ENCODE results near the gene DHCR24. TPM values are rescaled to one million over a fixed set of nuclear protein-coding genes. Genes with fewer than 3 reads are reported as not detected.
A peak's percentile ranks its signal among the peaks of the same experiment; 100 is the strongest.

DHCR24 gene
- total and polyA plus RNA-seq, 2 of the 13 experiments (the other 11 are each of a cell fraction or from before 2014, with no cell fraction given) = 374 to 448 TPM

DNA sequence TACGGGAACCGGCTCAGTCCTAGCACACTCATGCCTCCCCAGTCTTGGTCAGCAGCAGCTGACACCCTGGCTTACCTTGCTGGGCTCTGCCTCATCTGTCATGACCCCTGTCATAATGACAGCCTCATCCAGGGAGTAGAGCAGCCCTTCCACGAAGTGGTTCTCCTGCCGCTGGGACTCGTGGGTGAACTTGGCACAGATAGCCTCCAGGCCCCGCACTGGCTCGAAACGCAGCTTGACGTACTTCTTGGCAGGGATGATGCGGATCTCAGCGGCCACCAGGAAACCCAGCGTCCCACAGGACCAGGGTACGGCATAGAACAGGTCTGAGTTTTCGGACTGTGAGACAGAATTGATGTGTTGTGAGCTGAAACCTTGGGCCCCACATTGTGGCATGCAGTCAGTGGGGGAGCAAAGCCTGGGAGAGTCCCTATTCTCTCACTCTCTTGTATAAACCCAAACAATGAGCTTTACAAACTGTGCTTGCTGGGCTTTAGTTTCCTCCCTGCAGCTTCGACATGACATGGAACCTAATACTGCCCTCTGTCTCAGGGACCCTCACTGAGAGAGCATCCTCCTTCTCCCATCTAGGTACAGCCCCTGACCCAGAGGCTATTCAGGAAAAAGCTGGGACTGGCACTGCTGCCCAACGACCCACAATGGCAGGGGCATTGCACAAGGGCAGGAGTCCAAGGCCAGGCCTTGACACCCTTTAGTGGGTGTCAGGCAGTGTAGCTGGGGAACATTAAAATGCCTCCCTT is 15.5 kb downstream of the DHCR24 start (continued):
- TF ChIP-seq, protein P1, sequence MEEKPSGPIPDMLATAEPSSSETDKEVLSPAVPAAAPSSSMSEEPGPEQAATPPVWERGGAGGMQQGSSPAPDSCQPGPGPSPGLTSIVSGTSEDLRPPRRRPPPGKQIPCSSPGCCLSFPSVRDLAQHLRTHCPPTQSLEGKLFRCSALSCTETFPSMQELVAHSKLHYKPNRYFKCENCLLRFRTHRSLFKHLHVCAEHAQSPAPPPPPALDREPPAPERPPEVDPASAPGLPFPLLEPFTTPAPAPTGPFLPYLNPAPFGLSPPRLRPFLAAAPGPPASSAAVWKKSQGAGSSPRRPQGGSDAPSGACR (CRISPR knock-in tag; IDR thresholded peaks at IDR 0.05) = no peak
- TF ChIP-seq CEBPB (IDR thresholded peaks at IDR 0.05; ENCODE audit: borderline replicate concordance, low read depth, low read length) (0 out of 2 replicates have a peak, but pooled peaks have one; percentile 5), PAF1 (CRISPR knock-in tag; IDR thresholded peaks at IDR 0.05) (no peak), ZNF570 (CRISPR knock-in tag; IDR thresholded peaks at IDR 0.05; ENCODE audit: borderline replicate concordance) (no peak), CENPT (CRISPR knock-in tag; IDR thresholded peaks at IDR 0.05; ENCODE audit: low read depth) (no peak), CHD4 (IDR thresholded peaks at IDR 0.05; ENCODE audit: borderline replicate concordance, low read length) (0 out of 2 replicates have a peak, but pooled peaks have one; percentile 1), NCOA5 (CRISPR knock-in tag; IDR thresholded peaks at IDR 0.05) (no peak), SALL1 (CRISPR knock-in tag; IDR thresholded peaks at IDR 0.05) (0 out of 2 replicates have a peak, but pooled peaks have one; percentile 14), ZNF605 (CRISPR knock-in tag; IDR thresholded peaks at IDR 0.05) (no peak)
- TF ChIP-seq, protein P2, sequence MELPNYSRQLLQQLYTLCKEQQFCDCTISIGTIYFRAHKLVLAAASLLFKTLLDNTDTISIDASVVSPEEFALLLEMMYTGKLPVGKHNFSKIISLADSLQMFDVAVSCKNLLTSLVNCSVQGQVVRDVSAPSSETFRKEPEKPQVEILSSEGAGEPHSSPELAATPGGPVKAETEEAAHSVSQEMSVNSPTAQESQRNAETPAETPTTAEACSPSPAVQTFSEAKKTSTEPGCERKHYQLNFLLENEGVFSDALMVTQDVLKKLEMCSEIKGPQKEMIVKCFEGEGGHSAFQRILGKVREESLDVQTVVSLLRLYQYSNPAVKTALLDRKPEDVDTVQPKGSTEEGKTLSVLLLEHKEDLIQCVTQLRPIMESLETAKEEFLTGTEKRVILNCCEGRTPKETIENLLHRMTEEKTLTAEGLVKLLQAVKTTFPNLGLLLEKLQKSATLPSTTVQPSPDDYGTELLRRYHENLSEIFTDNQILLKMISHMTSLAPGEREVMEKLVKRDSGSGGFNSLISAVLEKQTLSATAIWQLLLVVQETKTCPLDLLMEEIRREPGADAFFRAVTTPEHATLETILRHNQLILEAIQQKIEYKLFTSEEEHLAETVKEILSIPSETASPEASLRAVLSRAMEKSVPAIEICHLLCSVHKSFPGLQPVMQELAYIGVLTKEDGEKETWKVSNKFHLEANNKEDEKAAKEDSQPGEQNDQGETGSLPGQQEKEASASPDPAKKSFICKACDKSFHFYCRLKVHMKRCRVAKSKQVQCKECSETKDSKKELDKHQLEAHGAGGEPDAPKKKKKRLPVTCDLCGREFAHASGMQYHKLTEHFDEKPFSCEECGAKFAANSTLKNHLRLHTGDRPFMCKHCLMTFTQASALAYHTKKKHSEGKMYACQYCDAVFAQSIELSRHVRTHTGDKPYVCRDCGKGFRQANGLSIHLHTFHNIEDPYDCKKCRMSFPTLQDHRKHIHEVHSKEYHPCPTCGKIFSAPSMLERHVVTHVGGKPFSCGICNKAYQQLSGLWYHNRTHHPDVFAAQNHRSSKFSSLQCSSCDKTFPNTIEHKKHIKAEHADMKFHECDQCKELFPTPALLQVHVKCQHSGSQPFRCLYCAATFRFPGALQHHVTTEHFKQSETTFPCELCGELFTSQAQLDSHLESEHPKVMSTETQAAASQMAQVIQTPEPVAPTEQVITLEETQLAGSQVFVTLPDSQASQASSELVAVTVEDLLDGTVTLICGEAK (IDR thresholded peaks at IDR 0.05) = no peak
- TF ChIP-seq, protein P2 (CRISPR knock-in tag; IDR thresholded peaks at IDR 0.05) = no peak
- TF ChIP-seq, protein P3, sequence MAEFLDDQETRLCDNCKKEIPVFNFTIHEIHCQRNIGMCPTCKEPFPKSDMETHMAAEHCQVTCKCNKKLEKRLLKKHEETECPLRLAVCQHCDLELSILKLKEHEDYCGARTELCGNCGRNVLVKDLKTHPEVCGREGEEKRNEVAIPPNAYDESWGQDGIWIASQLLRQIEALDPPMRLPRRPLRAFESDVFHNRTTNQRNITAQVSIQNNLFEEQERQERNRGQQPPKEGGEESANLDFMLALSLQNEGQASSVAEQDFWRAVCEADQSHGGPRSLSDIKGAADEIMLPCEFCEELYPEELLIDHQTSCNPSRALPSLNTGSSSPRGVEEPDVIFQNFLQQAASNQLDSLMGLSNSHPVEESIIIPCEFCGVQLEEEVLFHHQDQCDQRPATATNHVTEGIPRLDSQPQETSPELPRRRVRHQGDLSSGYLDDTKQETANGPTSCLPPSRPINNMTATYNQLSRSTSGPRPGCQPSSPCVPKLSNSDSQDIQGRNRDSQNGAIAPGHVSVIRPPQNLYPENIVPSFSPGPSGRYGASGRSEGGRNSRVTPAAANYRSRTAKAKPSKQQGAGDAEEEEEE (CRISPR knock-in tag; IDR thresholded peaks at IDR 0.05; ENCODE audit: borderline replicate concordance) = no peak
- TF ChIP-seq, protein P4, sequence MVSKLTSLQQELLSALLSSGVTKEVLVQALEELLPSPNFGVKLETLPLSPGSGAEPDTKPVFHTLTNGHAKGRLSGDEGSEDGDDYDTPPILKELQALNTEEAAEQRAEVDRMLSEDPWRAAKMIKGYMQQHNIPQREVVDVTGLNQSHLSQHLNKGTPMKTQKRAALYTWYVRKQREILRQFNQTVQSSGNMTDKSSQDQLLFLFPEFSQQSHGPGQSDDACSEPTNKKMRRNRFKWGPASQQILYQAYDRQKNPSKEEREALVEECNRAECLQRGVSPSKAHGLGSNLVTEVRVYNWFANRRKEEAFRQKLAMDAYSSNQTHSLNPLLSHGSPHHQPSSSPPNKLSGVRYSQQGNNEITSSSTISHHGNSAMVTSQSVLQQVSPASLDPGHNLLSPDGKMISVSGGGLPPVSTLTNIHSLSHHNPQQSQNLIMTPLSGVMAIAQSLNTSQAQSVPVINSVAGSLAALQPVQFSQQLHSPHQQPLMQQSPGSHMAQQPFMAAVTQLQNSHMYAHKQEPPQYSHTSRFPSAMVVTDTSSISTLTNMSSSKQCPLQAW (CRISPR knock-in tag; IDR thresholded peaks at IDR 0.05) = no peak
- TF ChIP-seq, protein P5, sequence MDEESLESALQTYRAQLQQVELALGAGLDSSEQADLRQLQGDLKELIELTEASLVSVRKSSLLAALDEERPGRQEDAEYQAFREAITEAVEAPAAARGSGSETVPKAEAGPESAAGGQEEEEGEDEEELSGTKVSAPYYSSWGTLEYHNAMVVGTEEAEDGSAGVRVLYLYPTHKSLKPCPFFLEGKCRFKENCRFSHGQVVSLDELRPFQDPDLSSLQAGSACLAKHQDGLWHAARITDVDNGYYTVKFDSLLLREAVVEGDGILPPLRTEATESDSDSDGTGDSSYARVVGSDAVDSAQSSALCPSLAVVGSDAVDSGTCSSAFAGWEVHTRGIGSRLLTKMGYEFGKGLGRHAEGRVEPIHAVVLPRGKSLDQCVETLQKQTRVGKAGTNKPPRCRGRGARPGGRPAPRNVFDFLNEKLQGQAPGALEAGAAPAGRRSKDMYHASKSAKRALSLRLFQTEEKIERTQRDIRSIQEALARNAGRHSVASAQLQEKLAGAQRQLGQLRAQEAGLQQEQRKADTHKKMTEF (CRISPR knock-in tag; IDR thresholded peaks at IDR 0.05) = no peak

Measured in HepG2 (cell line).